Suprapubic skin (tissue), 3 donors: Measurements from ENCODE around the gene CALN1.

Experiments
- CTCF ChIP-seq, 2 donors: fragments of 200-600 bp in 1 of 2; fragments of 450-650 bp in 1 of 2; sonication (generic) in 1 of 2; IDR thresholded peaks; one replicate each; pipeline ENCODE4 v1.5.1; 2016 to 2019; ENCODE audit warnings: antibody characterized with exemption in 2 of 2, mild to moderate bottlenecking in 1 of 2, moderate library complexity in 1 of 2
- EP300 ChIP-seq: sonication (generic); formaldehyde crosslinking; IDR thresholded peaks from one replicate; pipeline ENCODE4 v1.6.1; 2017; ENCODE audit warnings: antibody characterized with exemption
- POLR2A ChIP-seq, 2 donors: fragments of 450-650 bp; IDR thresholded peaks; one replicate each; pipeline ENCODE4 v1.6.1; 2017; ENCODE audit warnings: antibody characterized with exemption in 2 of 2, mild to moderate bottlenecking in 2 of 2, moderate library complexity in 2 of 2

GRCh38 chr7:72345208-72345727, 66.9 kb downstream of the CALN1 start:
- no peak for TF ChIP-seq POLR2A (IDR thresholded peaks at IDR 0.05)
- no peak for TF ChIP-seq EP300
- no peak for TF ChIP-seq CTCF (IDR thresholded peaks at IDR 0.05)
